NCI-H748 treated with DMSO at 0.1 percent for 48 hours (cell line): ENCODE measurements around the gene COL27A1.

ENCODE experiments used
- DNase-seq: peaks from one replicate; lab custom pipeline; 2025; lab: John Stamatoyannopoulos, UW

The COL27A1 gene

GRCh38 chr9:114342755-114343440 is 187.6 kb downstream of the COL27A1 start:
- DNase-seq: no peak

GRCh38 chr9:114343471-114344187 is 188.3 kb downstream of the COL27A1 start:
- no peak for DNase-seq

DNA sequence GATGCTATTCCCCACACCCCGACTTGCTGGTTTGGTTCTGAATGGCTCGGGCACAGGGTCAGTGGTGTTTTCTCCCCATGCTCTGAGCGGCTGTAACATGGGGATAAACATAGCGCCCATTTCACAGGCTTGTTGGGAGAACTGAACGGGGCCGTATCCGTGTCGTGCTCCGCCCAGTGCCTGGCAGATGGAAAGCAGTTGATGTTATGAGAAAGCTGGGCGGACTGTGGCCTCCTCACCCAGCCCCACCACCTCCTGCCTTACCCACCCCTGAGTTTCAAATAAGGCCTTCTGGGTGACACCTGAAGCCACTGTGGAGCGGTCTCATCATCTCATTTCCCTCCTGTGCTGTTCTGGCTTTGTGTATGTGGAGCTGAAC is 188.8 kb downstream of the COL27A1 start:
- no peak for DNase-seq

GRCh38 chr9:114344692-114345091 is 189.4 kb downstream of the COL27A1 start:
- DNase-seq: no peak

DNA sequence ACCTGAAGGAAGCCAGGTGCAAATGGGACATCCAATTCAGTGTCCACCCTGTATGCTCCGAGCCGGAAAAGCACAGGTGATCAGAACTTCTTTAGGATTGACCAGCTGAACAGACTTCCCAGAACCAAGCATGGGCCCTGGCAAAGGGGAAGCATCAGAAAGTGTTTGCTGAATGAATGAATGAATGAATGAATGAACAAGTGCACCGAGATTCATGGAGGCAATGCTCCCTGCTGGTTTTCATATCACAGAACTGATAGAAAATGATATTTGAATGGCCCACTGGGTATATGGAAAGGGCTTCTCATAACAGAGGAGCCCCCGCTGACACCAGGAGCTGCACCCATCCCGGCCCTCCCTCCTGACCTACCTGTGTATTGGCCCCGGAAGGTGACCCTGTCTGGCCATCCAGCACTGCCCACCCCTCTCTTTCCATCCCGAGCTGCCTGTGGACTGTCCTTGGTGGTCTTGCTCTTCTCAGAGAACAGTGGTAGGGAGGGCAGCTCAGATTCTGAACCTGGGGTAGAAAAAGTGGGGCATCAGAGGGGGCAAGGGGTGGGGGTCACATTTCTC is 190.2 kb downstream of the COL27A1 start:
- no peak for DNase-seq

- DNase-seq: no peak
Observed at GRCh38 chr9:114346146-114346545, 190.8 kb downstream of the COL27A1 start.

DNA sequence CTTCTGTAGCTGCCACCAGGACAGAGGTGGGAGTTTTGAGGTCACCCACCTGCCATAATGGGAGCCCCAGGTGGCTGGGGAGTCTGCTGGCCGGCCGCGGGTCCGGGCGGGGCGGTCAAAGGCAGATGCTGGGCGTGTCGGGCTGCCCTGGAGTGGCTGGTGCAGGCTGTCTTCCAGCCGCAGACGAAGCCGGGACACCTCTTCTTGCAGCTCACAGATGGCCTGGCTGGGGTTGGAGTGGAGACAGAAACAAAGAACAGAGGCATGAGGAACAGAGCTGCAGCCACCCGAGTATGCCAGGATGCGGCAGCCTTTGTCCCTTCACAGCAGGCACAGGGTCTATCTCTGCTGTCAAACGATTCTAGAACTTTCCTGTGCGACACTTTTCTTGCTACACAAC is 192.3 kb downstream of the COL27A1 start:
- no peak for DNase-seq

- DNase-seq: no peak
Observed at GRCh38 chr9:114348261-114348905, 193.0 kb downstream of the COL27A1 start.

GRCh38 chr9:114348906-114349482 is 193.7 kb downstream of the COL27A1 start:
- no peak for DNase-seq

DNA sequence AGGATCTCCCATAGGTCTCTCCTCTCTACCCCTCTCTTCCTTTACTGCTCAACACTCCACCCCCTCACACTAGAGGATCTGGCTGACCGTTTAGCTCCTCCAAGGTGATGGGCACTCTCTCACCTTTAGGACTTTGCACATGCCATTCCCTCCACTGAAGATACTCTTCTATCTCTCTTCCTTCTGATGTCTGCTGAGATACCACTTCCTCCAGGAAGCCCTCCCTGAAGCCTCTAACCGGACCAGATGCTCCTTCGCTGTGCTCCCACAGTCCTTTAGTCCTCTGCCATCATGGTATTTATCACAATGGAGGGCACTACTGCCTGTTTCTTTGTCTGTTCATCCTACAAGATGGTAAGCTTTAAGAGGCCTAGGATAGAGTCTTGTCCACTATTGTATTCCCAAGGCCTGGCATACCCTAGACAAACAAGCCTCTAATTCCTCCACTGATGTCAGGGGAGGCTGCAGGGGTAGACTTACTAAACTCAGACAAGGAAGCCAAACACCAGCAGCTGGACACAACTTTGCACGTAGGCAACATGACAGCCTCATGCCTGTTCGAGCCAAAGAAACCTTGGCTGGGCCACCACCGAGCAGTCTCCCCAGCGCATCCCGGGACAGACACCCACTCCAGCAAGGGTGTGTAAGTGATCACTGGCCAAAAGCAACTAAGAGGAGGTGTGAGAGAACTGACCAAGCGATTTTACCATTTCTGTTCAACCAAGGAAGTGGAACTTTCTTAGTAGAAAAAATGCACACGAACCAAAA is 194.6 kb downstream of the COL27A1 start:
- DNase-seq: no peak

- no peak for DNase-seq
Observed at GRCh38 chr9:114350636-114351401, 195.5 kb downstream of the COL27A1 start.

DNA sequence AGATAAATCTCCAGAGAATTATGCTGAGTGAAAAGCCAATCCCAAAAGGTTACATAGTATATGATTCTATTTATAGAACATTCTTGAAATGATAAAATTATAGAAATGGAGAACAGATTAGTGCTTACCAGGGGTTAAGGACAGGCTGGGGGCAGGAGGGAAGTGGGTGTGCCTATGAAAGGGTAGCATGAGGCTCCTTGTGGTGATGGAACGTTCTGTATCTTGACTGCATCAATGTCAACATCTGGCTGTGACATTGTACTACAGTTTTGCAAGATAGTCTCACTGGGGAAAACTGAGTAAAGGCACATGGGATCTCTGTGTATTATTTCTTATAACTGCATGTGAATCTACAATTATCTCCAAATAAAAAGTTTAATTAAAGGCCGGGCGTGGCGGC is 196.6 kb downstream of the COL27A1 start:
- no peak for DNase-seq

DNA sequence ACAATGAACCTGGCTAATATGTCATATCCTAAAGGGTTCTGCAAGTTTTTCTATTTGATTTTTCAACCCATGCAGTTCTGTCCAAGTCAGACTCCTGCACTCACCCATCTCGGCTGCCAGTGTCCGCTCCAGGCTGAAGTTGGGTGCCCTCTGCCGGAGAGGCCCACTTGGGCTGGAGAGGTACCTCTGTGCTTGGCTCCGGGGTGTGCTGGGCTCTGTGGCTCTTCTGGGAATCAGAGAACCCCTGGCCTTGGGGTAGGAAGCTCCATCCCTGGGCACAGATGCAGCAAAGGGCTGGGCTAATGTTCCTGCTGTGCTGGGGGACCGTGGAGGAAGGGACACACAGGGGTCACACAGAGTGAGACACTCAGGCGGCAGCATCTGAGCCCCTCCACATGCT is 200.5 kb downstream of the COL27A1 start:
- no peak for DNase-seq

GRCh38 chr9:114356792-114357191 is 201.5 kb downstream of the COL27A1 start:
- no peak for DNase-seq

GRCh38 chr9:114357360-114357759 is 202.0 kb downstream of the COL27A1 start:
- DNase-seq: no peak

GRCh38 chr9:114357911-114358328 is 202.6 kb downstream of the COL27A1 start:
- no peak for DNase-seq

DNA sequence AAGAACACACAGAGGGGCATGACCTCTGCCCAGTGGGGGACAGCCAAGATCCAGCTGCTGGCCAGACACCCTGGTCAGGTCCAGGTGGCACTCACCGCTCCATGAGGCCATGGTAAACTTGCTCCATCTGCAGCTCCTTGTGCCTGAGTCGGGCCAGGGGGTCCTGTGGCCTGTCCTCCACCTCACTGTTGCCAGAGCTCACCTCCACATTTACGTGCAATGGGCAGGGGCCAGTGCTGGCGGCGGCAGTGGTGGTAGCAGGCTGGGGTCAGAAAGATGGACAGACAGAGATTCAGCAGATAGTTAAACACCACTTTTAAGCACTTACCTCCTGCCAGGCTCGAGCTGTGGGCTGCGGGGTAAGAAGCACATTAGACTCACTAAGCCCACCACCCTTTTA is 204.5 kb downstream of the COL27A1 start:
- no peak for DNase-seq

DNA sequence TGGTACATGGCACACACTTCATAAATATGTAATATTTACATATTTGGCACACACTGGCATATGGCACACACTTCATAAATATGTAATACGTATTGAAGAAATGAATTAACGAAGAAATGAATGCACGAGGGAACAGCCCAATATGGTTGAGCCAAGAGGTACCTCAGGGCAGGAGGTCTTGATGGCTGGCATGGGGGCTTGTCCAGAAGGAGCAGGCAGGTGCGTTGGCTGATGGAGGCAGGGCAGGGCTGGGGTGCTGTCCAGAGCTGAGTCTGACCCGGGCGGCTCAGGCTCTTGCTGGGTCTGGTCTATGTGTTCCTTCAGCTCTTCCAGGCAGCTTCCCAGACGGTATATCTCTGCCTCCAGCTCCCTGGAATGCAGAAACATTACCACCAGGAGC is 206.2 kb downstream of the COL27A1 start:
- DNase-seq: no peak
